Heart right ventricle (tissue), 16 donors: ENCODE data around the gene NME8. TPM values are rescaled to one million over a fixed set of nuclear protein-coding genes. Genes with fewer than 3 reads are reported as not detected.

Source experiments
- ATAC-seq, 8 donors: fragments of 200-7000 bp; cut with Tn5 transposase; one replicate each; pipeline ENCODE4 v1.9.1; 2020; ENCODE audit warnings: mild to moderate bottlenecking in 8 of 8, moderate library complexity in 8 of 8, moderate number of reproducible peaks in 1 of 8
- DNase-seq, 2 donors: peaks; one replicate each; pipeline ENCODE4 v3.0.0-alpha.2; 2020
- H3K27ac ChIP-seq, 10 donors: fragments of 200-600 bp; sonication (generic) in 2 of 10; one replicate each; pipeline versions ENCODE4 v1.5.0 to v1.8.0; 2020 to 2022; ENCODE audit warnings: mild to moderate bottlenecking in 3 of 10
- H3K27me3 ChIP-seq, 7 donors: fragments of 200-600 bp; one replicate each; pipeline ENCODE4 v1.8.0; 2021 to 2022; ENCODE audit warnings: mild to moderate bottlenecking in 2 of 7
- H3K36me3 ChIP-seq, 9 donors: fragments of 200-600 bp; sonication (generic) in 1 of 9; one replicate each; pipeline versions ENCODE4 v1.5.0 to v1.8.0; 2020 to 2022; ENCODE audit warnings: mild to moderate bottlenecking in 2 of 9
- H3K4me1 ChIP-seq, 9 donors: fragments of 200-600 bp; sonication (generic) in 1 of 9; one replicate each; pipeline versions ENCODE4 v1.5.0 to v1.8.0; 2020 to 2022; ENCODE audit warnings: mild to moderate bottlenecking in 4 of 9
- H3K4me3 ChIP-seq, 10 donors: fragments of 200-600 bp; sonication (generic) in 2 of 10; one replicate each; pipeline versions ENCODE4 v1.5.0 to v1.8.0; 2020 to 2022; ENCODE audit warnings: mild to moderate bottlenecking in 7 of 10, moderate library complexity in 2 of 10
- H3K9me3 ChIP-seq, 11 donors: fragments of 200-600 bp in 10 of 11; sonication (generic) in 2 of 11; one replicate each; pipeline versions ENCODE4 v1.5.0 to v1.8.0; 2013 to 2022; ENCODE audit warnings: mild to moderate bottlenecking in 2 of 11, control low read depth in 1 of 11, moderate library complexity in 1 of 11
- WGBS, 2 donors: extraction: QIAGEN DNeasy Blood & Tissue Kit; methylation state at CpG; one replicate each; pipeline ENCODE4 v1.1.7; 2013; ENCODE audit warnings: inconsistent platforms in 1 of 2; 5-methylcytosine and 5-hydroxymethylcytosine counted together
- intact Hi-C, 10 donors: fragments of 100-400 bp; cut with DNase I; formaldehyde crosslinking; loops; one replicate each; pipeline versions ENCODE4 v1.11.1 to v1.14.2; 2022
- polyA plus RNA-seq, 2 donors: library from polyadenylated mRNA; stranded (reverse); fragments of 200-250 nt; gene quantifications; one replicate each; pipeline ENCODE4 v1.2.3, GENCODE V29; 2013
- total RNA-seq, 10 donors: library from RNA; stranded (reverse); fragmentation: NEBNext Ultra II Directional in 3 of 10; extraction: Animal tissue kit (Norgen Biotek cat#: 25700) in 3 of 10; gene quantifications; one replicate each; pipeline versions ENCODE4 v1.2.1 to v1.2.4, GENCODE V29; 2021 to 2023
- TF ChIP-seq, protein P1 (sequence below), 9 donors: fragments of 200-600 bp; sonication (generic) in 2 of 9; IDR thresholded peaks; one replicate each; pipeline versions ENCODE4 v1.5.0 to v1.8.0; 2021 to 2022; ENCODE audit warnings: antibody characterized with exemption in 9 of 9, mild to moderate bottlenecking in 5 of 9, moderate library complexity in 1 of 9
- donor health status: Arrhythmogenic right ventricular cardiomyopathy.
- donor health status: ischemic (EF 13 %, LVEDD 7.1; RV severe dilation, severe dysfunction).
- donor health status: healthy with polysubstance abuse.
- donor health status: DM: no; HTN: yes; CAD: no.
- donor health status: DM: no; HTN: no; CAD: no.
- donor health status: ischemic (EF 25% LVEDD 6.9; RV normal size, moderate dysfunction).
- donor health status: ischemic (EF 25% LVEDD 5.7; RV mildly dilated, moderate dysfunction).
- donor health status: healthy.
- donor health status: DM: yes; HTN: yes; CAD: no.
- donor health status: Ischemic cardiomyopathy.
- donor health status: ischemic (EF 35%, LVEDD 5.7; RV mildly dilated, moderate dysfunction).
- donor health status: nonischemic (EF 11% LVEDD 7.7; RV severe dilation, severe dysfunction).
- donor health status: DM: yes; HTN: yes; CAD: no.
- donor health status: PGD.
- donor health status: ischemic (EF 29% LVEDD 5.4; RV normal size, mild dysfunction).
- donor health status: nonischemic (EF 23%, LVEDD 6.1; RV moderate dilation, normal function).

Gene NME8
- total and polyA plus RNA-seq, 12 donors: 0.15 to 0.19 TPM; not detected in 10

DNA sequence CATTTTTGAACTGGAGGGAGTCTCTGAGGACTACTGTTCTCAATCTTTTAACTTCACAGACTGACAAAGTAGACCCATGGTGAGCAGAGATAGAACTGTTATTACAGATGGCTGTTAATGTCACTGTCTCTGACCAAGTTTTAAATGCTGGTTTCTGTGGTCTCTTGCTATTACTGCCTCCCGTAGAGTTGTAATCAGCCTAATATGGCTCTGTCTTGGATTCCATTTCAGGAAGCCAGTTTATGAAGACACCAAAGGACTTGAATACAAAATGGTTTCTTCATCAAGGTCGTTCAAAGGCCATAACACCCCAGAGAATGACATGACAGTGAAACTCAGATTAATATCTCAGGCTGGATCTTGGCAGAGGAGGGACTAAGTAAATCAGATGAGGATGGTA lies 64.4 kb downstream of the NME8 start:
- DNase-seq: no peak
- TF ChIP-seq, protein P1, sequence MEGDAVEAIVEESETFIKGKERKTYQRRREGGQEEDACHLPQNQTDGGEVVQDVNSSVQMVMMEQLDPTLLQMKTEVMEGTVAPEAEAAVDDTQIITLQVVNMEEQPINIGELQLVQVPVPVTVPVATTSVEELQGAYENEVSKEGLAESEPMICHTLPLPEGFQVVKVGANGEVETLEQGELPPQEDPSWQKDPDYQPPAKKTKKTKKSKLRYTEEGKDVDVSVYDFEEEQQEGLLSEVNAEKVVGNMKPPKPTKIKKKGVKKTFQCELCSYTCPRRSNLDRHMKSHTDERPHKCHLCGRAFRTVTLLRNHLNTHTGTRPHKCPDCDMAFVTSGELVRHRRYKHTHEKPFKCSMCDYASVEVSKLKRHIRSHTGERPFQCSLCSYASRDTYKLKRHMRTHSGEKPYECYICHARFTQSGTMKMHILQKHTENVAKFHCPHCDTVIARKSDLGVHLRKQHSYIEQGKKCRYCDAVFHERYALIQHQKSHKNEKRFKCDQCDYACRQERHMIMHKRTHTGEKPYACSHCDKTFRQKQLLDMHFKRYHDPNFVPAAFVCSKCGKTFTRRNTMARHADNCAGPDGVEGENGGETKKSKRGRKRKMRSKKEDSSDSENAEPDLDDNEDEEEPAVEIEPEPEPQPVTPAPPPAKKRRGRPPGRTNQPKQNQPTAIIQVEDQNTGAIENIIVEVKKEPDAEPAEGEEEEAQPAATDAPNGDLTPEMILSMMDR (IDR thresholded peaks at IDR 0.05): no peak
- Histone ChIP-seq H3K4me3 (no peak overlapping the region), H3K4me1 (peaks cover 0 to 30% (median 19%) of the 10 kb centered on the region in 9 donors), H3K9me3 (no peaks in the 10 kb centered on the region), H3K27ac (no peak overlapping the region), H3K27me3 (peaks cover 0 to 27% (median 17%) of the 10 kb centered on the region in 7 donors), H3K36me3 (no peaks in the 10 kb centered on the region)
- no peak for ATAC-seq
- WGBS, 2 donors: 51 to 56% methylated on average over 2 of the region's 2 CpGs
- intact Hi-C loops: loop anchor here in 1 of 10 donors (10.0 kb wide), 2 partner anchors 192 to 312 kb away; no protein-coding TSS in a partner anchor

DNA sequence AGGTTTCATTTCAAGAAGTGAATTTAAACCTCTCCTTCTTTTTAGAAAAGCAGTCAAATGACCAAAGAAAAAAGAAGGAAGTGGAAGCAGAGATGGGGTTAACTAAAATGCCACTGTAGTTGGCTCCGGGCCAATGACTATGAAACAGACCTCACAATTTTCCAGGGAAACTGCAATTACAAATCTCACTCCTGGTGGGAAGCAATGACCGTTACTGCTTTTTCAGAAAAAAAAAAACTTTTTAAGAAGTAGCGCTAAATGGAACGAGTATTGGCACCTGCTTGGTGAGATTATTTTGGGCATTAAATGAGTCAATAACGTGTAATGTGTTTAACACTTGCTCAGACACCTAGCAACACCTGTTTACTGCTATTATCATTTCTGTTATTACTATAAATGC lies 67.0 kb downstream of the NME8 start:
- Histone ChIP-seq H3K36me3 (no peaks in the 10 kb centered on the region), H3K27me3 (peaks cover 0 to 54% (median 17%) of the 10 kb centered on the region in 7 donors), H3K4me3 (peak overlapping the region in 8 of 10 donors; percentile 40 to 62 (median 58)), H3K27ac (peak overlapping the region in 5 of 10 donors; percentile 28 to 82 (median 75)), H3K4me1 (peaks cover 0 to 34% (median 23%) of the 10 kb centered on the region in 9 donors), H3K9me3 (no peaks in the 10 kb centered on the region)
- DNase-seq (peak in 1 of 2 donors; percentile 26), ATAC-seq (no peak)
- TF ChIP-seq, protein P1 (IDR thresholded peaks at IDR 0.05): no peak
- WGBS, 2 donors: 19 to 29% methylated on average over 5 of the region's 5 CpGs
- intact Hi-C loops: loop anchor here in 5 of 10 donors (5.0 to 10.0 kb wide), 5 partner anchors 182 to 309 kb away; no protein-coding TSS in a partner anchor

DNA sequence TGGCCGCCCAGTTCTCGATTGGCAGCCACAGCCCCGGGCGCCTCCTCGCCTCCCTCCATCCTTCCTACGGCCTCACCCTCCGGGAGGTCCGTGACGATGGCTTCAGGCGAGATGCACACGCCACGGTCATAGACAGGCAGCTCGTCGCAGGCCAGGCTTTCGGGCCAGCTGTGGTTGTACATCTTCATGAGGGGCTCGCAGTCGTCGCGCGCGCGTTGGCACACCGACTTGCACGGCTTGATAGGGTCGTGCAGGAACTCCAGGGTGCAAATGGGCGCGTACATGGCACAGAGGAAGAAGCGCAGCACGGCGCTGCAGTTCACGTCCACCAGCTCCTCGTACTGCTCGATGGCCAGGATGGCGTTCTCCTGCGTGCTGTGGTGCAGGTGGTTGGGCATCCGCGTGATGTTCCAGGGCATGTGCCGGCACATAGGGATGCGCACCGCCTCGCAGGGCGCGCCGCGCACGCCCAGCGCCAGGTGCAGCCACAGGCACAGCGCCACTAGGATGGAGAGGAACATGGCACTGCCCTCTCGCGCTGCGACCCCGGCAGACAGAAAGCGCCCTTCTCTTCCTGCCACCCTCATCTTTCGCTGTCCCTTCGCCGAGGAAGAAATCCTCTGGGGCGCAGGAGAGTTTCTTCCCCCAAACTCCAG lies 67.7 kb downstream of the NME8 start:
- intact Hi-C loops: loop anchor here in 5 of 10 donors (5.0 to 10.0 kb wide), 5 partner anchors 181 to 309 kb away; no protein-coding TSS in a partner anchor
- Histone ChIP-seq H3K4me1 (peaks cover 0 to 41% (median 30%) of the 10 kb centered on the region in 9 donors), H3K4me3 (peak overlapping the region; percentile 31 to 62 (median 55)), H3K27ac (peak overlapping the region; percentile 12 to 82 (median 69)), H3K9me3 (no peaks in the 10 kb centered on the region), H3K36me3 (no peaks in the 10 kb centered on the region), H3K27me3 (peaks cover 0 to 61% (median 17%) of the 10 kb centered on the region in 7 donors)
- DNase-seq: peak in 1 of 2 donors; percentile 26
- ATAC-seq: peak in 4 of 8 donors; percentile 11 to 26 (median 18)
- WGBS, 2 donors: 5 to 6% methylated on average over 57 of the region's 57 CpGs
- TF ChIP-seq, protein P1 (IDR thresholded peaks at IDR 0.05): no peak

DNA sequence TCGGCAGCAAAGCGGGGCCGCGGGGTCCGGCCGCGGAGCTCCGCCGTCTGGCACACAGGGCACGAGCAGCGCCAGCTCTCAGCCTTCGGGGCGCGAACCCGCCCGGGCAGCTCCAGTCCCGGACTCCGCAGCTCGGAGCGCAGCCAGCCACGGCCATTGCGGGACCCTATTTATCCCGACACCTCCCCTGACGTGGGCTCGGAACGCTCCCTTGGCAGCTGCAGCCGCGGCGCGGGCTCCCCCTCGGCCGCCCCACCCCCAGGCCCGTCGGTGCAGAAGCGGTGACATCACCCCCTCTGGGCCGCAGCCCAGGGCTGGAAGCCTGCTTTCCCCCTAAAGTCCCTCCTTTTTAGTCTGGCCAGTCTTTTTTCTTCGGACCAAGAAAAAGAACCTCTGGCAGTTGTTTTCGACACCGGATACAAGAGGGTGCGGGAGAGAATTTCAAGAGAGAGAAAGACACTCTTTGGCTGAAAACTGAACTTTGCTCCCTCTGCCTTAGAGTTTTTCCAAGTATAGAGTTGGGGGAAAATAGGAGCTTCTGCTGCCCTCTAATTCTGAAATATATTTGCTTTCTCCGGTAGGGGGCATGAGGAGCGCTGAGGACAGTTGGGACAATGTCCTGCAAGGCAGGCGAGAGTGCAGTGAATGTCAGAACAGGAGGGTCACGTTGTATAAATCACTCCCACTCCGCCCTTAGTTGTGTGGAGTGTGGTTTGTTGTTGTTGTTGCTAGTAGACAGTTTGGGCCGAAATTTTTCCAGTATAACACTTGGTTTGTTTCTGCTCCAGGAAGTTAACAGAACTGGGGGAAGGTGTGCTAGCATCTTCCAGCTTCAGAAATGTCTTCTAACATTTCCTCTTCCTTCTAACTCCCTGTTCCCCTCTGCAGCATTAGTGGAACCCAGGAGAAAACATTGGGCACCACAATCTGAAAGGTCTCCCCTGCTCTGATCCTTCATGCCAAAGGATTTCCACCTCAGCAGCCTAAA lies 68.6 kb downstream of the NME8 start, which contains the start of gene SFRP4:
TSS of gene SFRP4 (minus strand) at position 145 of the 988 bp plus-strand sequence. CDS start 280 bp downstream, outside the sequence.
- Histone ChIP-seq H3K27me3 (peaks cover 0 to 69% (median 17%) of the 10 kb centered on the region in 7 donors), H3K36me3 (no peaks in the 10 kb centered on the region), H3K27ac (peak within 1 kb of the TSS; percentile 12 to 82 (median 69)), H3K4me3 (peak within 1 kb of the TSS; percentile 31 to 62 (median 55)), H3K4me1 (peaks cover 4 to 50% (median 32%) of the 10 kb centered on the region in 9 donors), H3K9me3 (no peaks in the 10 kb centered on the region)
- TF ChIP-seq, protein P1 (IDR thresholded peaks at IDR 0.05): peak; percentile 35 to 73 (median 68)
- intact Hi-C loops: loop anchor here in 5 of 10 donors (5.0 to 10.0 kb wide), 5 partner anchors 180 to 308 kb away; no protein-coding TSS in a partner anchor
- ATAC-seq: peak; percentile 57 to 83 (median 62)
- WGBS, 2 donors: 0 to 1% methylated on average over 46 of the region's 46 CpGs
- DNase-seq: peak; percentile 61 to 67
